ENCODE data around the gene CAMSAP1. TPM values are rescaled to one million over a fixed set of nuclear protein-coding genes. Genes with fewer than 3 reads are reported as not detected.

CAMSAP1 gene
- total RNA-seq, 1 donor from 2014 or later = 150 TPM

- no peak for TF ChIP-seq CTCF (IDR thresholded peaks at IDR 0.05; ENCODE audit: partially characterized antibody, unreplicated experiment)
- DNase-seq = no peak
- Mint-ChIP-seq H3K27ac (ENCODE audit: unreplicated experiment) (no peak overlapping the region), H3K9me3 (ENCODE audit: unreplicated experiment) (peaks cover 11% of the 10 kb centered on the region), H3K36me3 (ENCODE audit: unreplicated experiment) (peaks cover 9% of the 10 kb centered on the region), H3K27me3 (ENCODE audit: unreplicated experiment) (peaks cover 7% of the 10 kb centered on the region), H3K4me1 (ENCODE audit: low read depth, unreplicated experiment) (no peaks in the 10 kb centered on the region), H3K4me3 (ENCODE audit: unreplicated experiment) (no peak overlapping the region)
These were observed 137.2 kb downstream of the CAMSAP1 start for GRCh38 chr9:135770203-135770535.

- peaks cover 9% of the 10 kb centered on the region for H3K36me3 Mint-ChIP-seq (ENCODE audit: unreplicated experiment)
- H3K27ac Mint-ChIP-seq (ENCODE audit: unreplicated experiment) = no peak overlapping the region
- H3K27me3 Mint-ChIP-seq (ENCODE audit: unreplicated experiment) = peaks cover 7% of the 10 kb centered on the region
- H3K4me1 Mint-ChIP-seq (ENCODE audit: low read depth, unreplicated experiment) = no peaks in the 10 kb centered on the region
- peaks cover 16% of the 10 kb centered on the region for H3K9me3 Mint-ChIP-seq (ENCODE audit: unreplicated experiment)
- DNase-seq = no peak
- TF ChIP-seq CTCF (IDR thresholded peaks at IDR 0.05; ENCODE audit: partially characterized antibody, unreplicated experiment) = no peak
- H3K4me3 Mint-ChIP-seq (ENCODE audit: unreplicated experiment) = no peak overlapping the region
These were observed 137.7 kb downstream of the CAMSAP1 start for GRCh38 chr9:135769489-135770202.

DNA sequence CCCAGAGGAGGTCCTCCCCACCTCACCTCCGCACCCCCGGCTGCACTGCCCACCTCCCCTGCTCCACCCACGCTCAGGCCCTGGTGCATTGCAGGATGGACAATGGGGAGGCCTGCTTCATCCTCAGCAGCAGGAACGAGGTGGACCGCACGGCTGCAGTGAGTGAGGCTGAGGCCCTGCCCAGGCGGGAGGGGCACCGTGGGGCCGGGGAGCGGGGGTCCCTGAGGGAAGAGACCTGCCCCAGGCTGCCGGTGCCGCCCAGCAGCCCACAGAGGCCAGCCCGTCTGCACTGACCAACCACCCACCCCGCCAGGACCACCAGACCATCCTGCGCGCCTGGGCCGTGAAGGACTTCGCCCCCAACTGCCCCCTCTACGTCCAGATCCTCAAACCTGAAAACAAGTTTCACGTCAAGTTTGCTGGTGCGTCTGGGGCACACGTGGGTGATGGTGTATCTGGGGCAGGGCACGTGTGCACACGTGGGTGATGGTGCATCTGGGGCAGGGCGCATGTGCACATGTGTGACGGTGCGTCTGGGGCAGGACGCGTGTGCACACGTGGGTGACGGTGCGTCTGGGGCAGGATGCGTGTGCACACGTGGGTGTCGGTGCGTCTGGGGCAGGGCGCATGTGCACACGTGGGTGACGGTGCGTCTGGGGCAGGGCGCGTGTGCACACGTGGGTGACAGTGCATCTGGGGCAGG is 138.7 kb downstream of the CAMSAP1 start:
- Mint-ChIP-seq H3K27ac (ENCODE audit: unreplicated experiment) (no peak overlapping the region), H3K4me1 (ENCODE audit: low read depth, unreplicated experiment) (no peaks in the 10 kb centered on the region), H3K36me3 (ENCODE audit: unreplicated experiment) (peaks cover 9% of the 10 kb centered on the region), H3K27me3 (ENCODE audit: unreplicated experiment) (peaks cover 7% of the 10 kb centered on the region), H3K4me3 (ENCODE audit: unreplicated experiment) (no peak overlapping the region), H3K9me3 (ENCODE audit: unreplicated experiment) (peaks cover 16% of the 10 kb centered on the region)
- TF ChIP-seq CTCF (IDR thresholded peaks at IDR 0.05; ENCODE audit: partially characterized antibody, unreplicated experiment) = no peak
- no peak for DNase-seq

GRCh38 chr9:135766707-135767106 is 140.6 kb downstream of the CAMSAP1 start:
- no peak for TF ChIP-seq CTCF (IDR thresholded peaks at IDR 0.05; ENCODE audit: partially characterized antibody, unreplicated experiment)
- H3K9me3 Mint-ChIP-seq (ENCODE audit: unreplicated experiment) = peaks cover 16% of the 10 kb centered on the region
- DNase-seq = no peak
- peaks cover 9% of the 10 kb centered on the region for H3K36me3 Mint-ChIP-seq (ENCODE audit: unreplicated experiment)
- H3K4me1 Mint-ChIP-seq (ENCODE audit: low read depth, unreplicated experiment) = no peaks in the 10 kb centered on the region
- H3K27me3 Mint-ChIP-seq (ENCODE audit: unreplicated experiment) = peaks cover 9% of the 10 kb centered on the region
- no peak overlapping the region for H3K4me3 Mint-ChIP-seq (ENCODE audit: unreplicated experiment)
- H3K27ac Mint-ChIP-seq (ENCODE audit: unreplicated experiment) = no peak overlapping the region

DNA sequence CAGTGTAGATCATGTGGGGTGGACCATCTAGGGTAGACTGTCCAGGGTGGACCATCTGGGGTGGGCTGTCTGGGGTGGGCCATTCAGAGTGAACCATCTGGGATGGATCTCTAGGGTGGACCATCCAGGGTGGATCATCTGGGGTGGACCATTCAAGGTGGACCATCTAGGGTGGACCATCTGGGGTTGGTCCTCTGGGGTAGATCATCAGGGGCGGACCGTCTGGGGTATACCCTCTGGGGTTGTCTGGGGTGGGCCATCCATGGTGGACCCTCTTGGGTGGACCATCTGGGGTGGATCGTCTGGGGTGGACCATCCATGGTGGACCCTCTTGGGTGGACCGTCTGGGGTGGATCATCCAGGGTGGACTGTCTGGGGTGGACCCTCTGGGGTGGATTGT is 141.1 kb downstream of the CAMSAP1 start:
- H3K4me1 Mint-ChIP-seq (ENCODE audit: low read depth, unreplicated experiment) = no peaks in the 10 kb centered on the region
- H3K36me3 Mint-ChIP-seq (ENCODE audit: unreplicated experiment) = peaks cover 13% of the 10 kb centered on the region
- H3K27me3 Mint-ChIP-seq (ENCODE audit: unreplicated experiment) = peaks cover 11% of the 10 kb centered on the region
- no peak overlapping the region for H3K27ac Mint-ChIP-seq (ENCODE audit: unreplicated experiment)
- H3K9me3 Mint-ChIP-seq (ENCODE audit: unreplicated experiment) = peaks cover 16% of the 10 kb centered on the region
- TF ChIP-seq CTCF (IDR thresholded peaks at IDR 0.05; ENCODE audit: partially characterized antibody, unreplicated experiment) = no peak
- DNase-seq = no peak
- H3K4me3 Mint-ChIP-seq (ENCODE audit: unreplicated experiment) = no peak overlapping the region

All from glutamatergic neuron (in vitro differentiated cells).